Neutrophil (primary cell): ENCODE data around the gene CLASP1.
A peak's percentile ranks its signal among the peaks of the same experiment; 100 is the strongest.

ENCODE experiments used
- H3K27ac ChIP-seq: fragments of 200-600 bp; sonication (generic); 2 replicates; pipeline ENCODE4 v1.5.1; 2016; ENCODE audit warnings: mild to moderate bottlenecking, moderate library complexity
- H3K27me3 ChIP-seq: fragments of 200-600 bp; sonication (generic); 2 replicates; pipeline ENCODE4 v1.6.0; 2016; ENCODE audit warnings: mild to moderate bottlenecking
- H3K36me3 ChIP-seq: fragments of 200-600 bp; sonication (generic); 2 replicates; pipeline ENCODE4 v1.5.1; 2017
- H3K4me1 ChIP-seq, 2 experiments: fragments of 200-600 bp in 1 of 2; sonication (generic) in 1 of 2; 1 replicate in 1 of 2; 2 replicates in 1 of 2; pipeline versions ENCODE4 v1.5.1 to v1.6.1; 2013 to 2016; ENCODE audit warnings: low read depth in 1 of 2, low read length in 1 of 2, mild to moderate bottlenecking in 1 of 2, moderate library complexity in 1 of 2; ENCODE audit not compliant: control insufficient read depth in 1 of 2, insufficient read depth in 1 of 2
- H3K4me3 ChIP-seq, 2 experiments: fragments of 200-600 bp in 1 of 2; sonication (generic) in 1 of 2; 1 replicate in 1 of 2; 2 replicates in 1 of 2; pipeline ENCODE4 v1.5.1; 2013 to 2016; ENCODE audit warnings: low read depth in 1 of 2, low read length in 1 of 2, mild to moderate bottlenecking in 1 of 2, moderate library complexity in 1 of 2
- H3K9me3 ChIP-seq: fragments of 200-600 bp; sonication (generic); 2 replicates; pipeline ENCODE4 v1.5.1; 2016
- TF ChIP-seq, protein P1 (sequence below): fragments of 200-600 bp; sonication (generic); IDR thresholded peaks from 2 replicates; pipeline ENCODE4 v1.5.1; 2016; ENCODE audit warnings: antibody characterized with exemption

Gene CLASP1

DNA sequence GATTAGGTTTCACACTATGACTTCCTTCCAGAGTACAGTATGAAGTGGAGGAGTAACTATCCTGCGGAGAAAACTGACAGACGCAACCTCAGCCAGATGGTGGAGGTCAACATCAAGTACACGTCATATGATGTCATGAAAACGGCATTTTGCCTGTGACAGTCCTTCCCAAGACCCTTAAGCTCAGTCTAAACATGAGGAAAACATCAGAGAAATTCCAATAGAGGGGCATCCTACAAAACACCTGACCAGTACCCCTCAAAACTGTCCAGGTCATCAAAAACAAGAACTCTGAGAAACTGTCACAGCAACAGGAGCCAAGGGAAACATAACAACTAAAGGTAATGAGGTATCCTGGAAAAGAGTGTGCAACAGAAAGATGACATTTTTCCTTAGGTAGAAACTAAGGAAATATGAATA lies 116.9 kb downstream of the CLASP1 start:
- H3K27ac ChIP-seq: peak overlapping the region; percentile 99
- TF ChIP-seq, protein P1, sequence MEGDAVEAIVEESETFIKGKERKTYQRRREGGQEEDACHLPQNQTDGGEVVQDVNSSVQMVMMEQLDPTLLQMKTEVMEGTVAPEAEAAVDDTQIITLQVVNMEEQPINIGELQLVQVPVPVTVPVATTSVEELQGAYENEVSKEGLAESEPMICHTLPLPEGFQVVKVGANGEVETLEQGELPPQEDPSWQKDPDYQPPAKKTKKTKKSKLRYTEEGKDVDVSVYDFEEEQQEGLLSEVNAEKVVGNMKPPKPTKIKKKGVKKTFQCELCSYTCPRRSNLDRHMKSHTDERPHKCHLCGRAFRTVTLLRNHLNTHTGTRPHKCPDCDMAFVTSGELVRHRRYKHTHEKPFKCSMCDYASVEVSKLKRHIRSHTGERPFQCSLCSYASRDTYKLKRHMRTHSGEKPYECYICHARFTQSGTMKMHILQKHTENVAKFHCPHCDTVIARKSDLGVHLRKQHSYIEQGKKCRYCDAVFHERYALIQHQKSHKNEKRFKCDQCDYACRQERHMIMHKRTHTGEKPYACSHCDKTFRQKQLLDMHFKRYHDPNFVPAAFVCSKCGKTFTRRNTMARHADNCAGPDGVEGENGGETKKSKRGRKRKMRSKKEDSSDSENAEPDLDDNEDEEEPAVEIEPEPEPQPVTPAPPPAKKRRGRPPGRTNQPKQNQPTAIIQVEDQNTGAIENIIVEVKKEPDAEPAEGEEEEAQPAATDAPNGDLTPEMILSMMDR: no peak
- H3K36me3 ChIP-seq: no peaks in the 10 kb centered on the region
- H3K9me3 ChIP-seq: no peaks in the 10 kb centered on the region
- no peaks in the 10 kb centered on the region for H3K27me3 ChIP-seq
- peaks cover 24 to 46% of the 10 kb centered on the region in 2 experiments for H3K4me1 ChIP-seq
- H3K4me3 ChIP-seq: no peak overlapping the region

DNA sequence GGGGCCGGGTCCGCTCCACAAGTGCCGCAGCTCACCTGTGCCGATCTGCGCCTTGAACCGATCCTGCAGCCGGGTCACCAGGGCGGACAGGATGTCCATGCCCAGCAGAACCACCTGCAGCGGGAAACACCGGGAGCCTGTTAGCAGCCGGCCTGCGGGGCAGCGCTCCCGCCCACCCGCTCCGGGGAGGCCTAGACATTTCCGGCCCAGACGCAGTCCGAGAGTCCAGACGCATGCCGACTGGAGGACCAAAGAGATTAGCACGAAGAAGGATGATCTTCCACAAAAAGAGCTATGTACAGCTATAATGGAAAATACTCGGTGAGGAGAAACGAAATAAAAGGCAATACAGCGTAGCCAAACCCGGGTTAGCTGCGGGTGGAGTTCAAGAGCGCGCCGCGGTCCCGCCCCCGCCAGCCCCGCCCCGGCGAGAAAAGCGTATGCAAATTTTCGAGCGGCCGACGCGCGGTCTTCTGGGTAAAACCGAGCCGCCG lies 119.0 kb downstream of the CLASP1 start:
- Histone ChIP-seq H3K4me1 (peaks cover 24 to 46% of the 10 kb centered on the region in 2 experiments), H3K9me3 (no peaks in the 10 kb centered on the region), H3K4me3 (peak overlapping the region; percentile 78 to 87), H3K27ac (peak overlapping the region; percentile 99), H3K27me3 (no peaks in the 10 kb centered on the region), H3K36me3 (peaks cover 10% of the 10 kb centered on the region)
- TF ChIP-seq, protein P1: no peak

DNA sequence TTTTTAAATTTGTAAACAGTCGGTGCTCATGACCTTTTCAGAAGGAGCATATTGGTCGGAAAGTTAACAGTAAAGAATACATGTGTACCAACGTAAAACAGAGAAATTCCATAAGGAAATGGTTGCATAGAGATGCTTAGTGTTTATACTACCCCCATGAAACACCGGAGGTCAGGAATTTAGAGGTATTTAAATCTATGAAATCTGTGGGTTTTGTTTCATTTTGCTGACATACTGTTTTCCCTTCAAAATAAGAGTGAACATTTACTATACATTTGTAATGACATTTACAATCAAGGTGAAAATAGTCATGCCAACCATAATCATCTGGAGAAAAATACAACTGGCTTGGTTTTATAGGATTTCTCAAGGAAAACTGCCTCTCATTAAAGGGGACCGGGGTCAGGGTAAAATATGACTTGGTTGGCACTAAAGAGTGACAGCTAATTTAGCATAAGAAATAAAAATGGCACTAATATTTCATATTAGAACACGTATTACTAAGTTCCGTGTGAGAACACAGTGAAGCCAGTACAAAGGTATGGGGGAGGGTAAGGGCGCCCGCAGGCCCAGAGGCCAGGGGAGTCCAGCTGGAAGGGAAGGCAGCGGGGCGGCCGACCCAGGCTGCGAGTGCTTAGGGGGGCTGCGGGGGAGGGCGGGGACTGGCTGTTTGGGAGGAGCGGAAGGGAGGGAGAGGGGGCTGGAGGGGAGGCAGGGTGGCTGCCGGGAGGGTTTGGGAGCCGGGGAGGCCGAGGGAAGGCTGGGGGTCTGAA lies 119.6 kb downstream of the CLASP1 start:
- peak overlapping the region; percentile 99 for H3K27ac ChIP-seq
- no peaks in the 10 kb centered on the region for H3K9me3 ChIP-seq
- no peaks in the 10 kb centered on the region for H3K27me3 ChIP-seq
- H3K4me3 ChIP-seq: peak overlapping the region; percentile 78 to 87
- TF ChIP-seq, protein P1: no peak
- H3K36me3 ChIP-seq: peaks cover 16% of the 10 kb centered on the region
- peaks cover 24 to 46% of the 10 kb centered on the region in 2 experiments for H3K4me1 ChIP-seq

DNA sequence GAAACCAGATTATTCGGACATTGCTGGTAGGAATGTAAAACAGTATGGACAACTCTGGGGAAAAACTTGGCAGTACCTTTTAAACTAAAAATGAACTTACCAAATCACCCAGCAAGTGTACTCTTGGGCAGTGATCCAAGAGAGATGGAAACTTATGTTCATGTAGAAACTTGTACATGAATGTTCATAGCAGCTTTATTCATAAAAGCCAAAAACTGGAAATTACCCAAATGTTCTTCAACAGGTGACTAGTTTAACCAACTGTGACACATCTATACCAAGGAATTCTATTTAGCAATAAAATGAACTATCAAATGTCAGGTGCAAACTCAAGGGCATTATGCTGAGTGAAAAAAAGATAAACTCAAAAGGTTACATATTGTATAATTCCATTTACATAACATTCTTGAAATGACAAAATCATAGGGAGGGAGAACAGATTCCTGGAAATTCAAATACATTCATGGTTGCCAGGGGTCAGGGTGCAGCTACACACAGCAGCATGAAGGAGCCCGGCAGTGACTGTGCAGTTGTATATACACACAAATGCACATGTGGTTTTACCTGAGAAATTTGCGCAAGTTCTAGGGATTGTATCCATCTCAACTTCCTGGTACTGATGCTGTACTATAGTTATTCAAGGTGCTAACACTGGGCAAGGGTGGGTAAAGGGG lies 122.1 kb downstream of the CLASP1 start:
- Histone ChIP-seq H3K4me3 (no peak overlapping the region), H3K27ac (no peak overlapping the region)
- TF ChIP-seq, protein P1: no peak

DNA sequence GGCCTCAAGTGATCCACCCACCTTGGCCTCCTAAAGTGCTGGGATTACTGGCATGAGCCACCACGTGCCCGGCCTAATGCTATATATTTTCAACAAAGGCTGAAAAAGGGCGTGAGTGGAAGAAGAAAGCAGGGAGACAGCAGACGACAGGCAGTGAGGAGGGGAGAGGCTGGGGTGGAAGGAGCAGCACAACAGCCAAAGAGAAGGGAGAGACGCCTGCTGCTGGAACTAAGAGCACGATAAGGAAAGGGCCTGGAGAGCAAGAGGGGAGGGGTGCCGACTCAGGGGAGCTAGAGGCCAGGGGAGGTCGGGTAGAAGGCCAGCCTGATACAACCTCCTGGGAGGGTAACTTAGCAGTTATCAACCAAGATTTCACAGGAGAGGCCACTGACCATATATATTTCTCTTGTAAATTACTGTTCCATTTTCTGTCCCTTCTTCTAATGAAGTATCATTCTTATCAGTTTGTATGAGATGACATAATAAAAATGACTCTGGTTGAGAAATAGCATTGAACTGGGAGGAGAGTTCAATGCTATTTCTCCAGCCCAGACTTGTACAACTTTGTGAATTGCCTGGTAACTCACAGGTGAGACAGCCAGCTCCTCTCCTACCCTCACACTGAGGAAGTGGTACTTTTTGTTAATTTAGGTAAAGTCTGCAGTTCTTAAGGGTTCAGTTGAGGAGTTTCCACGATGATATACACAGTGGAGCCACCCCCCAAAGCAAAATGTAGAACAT lies 124.4 kb downstream of the CLASP1 start:
- peaks cover 6 to 15% of the 10 kb centered on the region in 2 experiments for H3K4me1 ChIP-seq
- H3K4me3 ChIP-seq: no peak overlapping the region
- no peaks in the 10 kb centered on the region for H3K27me3 ChIP-seq
- no peaks in the 10 kb centered on the region for H3K9me3 ChIP-seq
- TF ChIP-seq, protein P1: no peak
- no peak overlapping the region for H3K27ac ChIP-seq
- H3K36me3 ChIP-seq: peaks cover 48% of the 10 kb centered on the region

More for the DNA sequence above, 122.1 kb downstream of the CLASP1 start:
- Histone ChIP-seq H3K4me1 (peaks cover 13 to 30% of the 10 kb centered on the region in 2 experiments), H3K9me3 (no peaks in the 10 kb centered on the region), H3K27me3 (no peaks in the 10 kb centered on the region), H3K36me3 (peaks cover 29% of the 10 kb centered on the region)
